ENCODE results near the gene ZNF827.

DNA sequence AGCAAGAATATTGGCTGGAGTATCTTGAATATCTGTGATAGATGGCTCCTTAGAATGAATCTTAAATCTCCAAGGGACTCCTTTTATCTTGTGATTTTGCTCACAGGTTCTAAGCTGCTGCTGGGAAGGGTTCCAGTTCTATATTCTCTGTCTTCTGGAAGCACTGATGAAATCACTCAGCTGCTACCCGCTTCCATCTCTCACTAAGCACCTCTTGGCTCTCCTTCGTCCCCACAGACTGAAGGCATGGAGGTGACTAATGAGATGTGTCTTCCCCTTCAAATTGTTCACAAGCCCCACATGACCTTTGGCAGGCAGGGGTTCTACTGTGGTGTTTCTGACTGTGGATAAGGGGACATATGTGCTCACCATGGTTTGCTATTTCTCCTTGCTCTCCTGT is 182.8 kb downstream of the ZNF827 start:
- TF ChIP-seq POLR2A (IDR thresholded peaks at IDR 0.05), result no peak
- TF ChIP-seq, protein P1, sequence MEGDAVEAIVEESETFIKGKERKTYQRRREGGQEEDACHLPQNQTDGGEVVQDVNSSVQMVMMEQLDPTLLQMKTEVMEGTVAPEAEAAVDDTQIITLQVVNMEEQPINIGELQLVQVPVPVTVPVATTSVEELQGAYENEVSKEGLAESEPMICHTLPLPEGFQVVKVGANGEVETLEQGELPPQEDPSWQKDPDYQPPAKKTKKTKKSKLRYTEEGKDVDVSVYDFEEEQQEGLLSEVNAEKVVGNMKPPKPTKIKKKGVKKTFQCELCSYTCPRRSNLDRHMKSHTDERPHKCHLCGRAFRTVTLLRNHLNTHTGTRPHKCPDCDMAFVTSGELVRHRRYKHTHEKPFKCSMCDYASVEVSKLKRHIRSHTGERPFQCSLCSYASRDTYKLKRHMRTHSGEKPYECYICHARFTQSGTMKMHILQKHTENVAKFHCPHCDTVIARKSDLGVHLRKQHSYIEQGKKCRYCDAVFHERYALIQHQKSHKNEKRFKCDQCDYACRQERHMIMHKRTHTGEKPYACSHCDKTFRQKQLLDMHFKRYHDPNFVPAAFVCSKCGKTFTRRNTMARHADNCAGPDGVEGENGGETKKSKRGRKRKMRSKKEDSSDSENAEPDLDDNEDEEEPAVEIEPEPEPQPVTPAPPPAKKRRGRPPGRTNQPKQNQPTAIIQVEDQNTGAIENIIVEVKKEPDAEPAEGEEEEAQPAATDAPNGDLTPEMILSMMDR (IDR thresholded peaks at IDR 0.05 in 8 of 11, conservative IDR thresholded peaks at IDR 0.05 in 3 of 11), result no peak

All from spleen (tissue), 7 donors.